ENCODE results near the gene PERP. TPM values are rescaled to one million over a fixed set of nuclear protein-coding genes. Genes with fewer than 3 reads are reported as not detected.
A peak's percentile ranks its signal among the peaks of the same experiment; 100 is the strongest.

Gene PERP
- total RNA-seq, 1 donor from 2014 or later, result 43.1 TPM

DNA sequence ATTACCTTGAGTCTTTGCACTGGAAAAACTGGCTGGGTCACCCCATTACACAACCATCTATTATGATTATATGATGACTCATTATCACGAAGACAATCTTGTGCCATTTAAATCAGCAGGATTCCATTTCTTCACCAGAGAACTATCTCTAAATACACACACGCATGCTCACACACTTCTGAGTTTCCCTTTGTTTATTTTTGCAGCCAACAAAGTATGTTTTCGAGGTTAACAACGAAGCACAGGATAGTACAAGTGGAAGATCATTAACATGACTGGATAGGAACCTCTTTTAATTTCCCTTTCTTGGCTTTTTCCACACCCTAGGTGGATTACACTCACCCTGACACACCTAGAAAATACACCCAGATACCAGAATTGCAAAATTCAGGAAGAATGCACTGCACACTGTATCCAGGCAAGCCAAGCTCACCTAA lies 18.9 kb downstream of the PERP start:
- FAIRE-seq (peak; percentile 86), DNase-seq (ENCODE audit: low read depth) (peak; percentile 89)
- H3K27ac Mint-ChIP-seq (ENCODE audit: unreplicated experiment), result no peak overlapping the region
- H3K27me3 ChIP-seq (ENCODE audit: insufficient read depth, low read length), result no peaks in the 10 kb centered on the region
- no peaks in the 10 kb centered on the region for H3K27me3 Mint-ChIP-seq (ENCODE audit: low read depth, unreplicated experiment)
- no peak overlapping the region for H3K4me3 ChIP-seq (ENCODE audit: insufficient read depth, low read depth, low read length)
- peak overlapping the region; percentile 55 for H3K27ac ChIP-seq (ENCODE audit: low read depth, low read length)
- H3K4me2 ChIP-seq (ENCODE audit: low read length), result peak overlapping the region; percentile 79
- peaks cover 6% of the 10 kb centered on the region for H3K4me1 Mint-ChIP-seq (ENCODE audit: low read depth, unreplicated experiment)
- peaks cover 16% of the 10 kb centered on the region for H3K36me3 Mint-ChIP-seq (ENCODE audit: low read depth, unreplicated experiment)
- peak overlapping the region; percentile 30 for H3K9ac ChIP-seq (ENCODE audit: low read length)
- no peaks in the 10 kb centered on the region for H3K9me3 ChIP-seq (ENCODE audit: insufficient read depth, low read depth, low read length)
- TF ChIP-seq, protein P1, sequence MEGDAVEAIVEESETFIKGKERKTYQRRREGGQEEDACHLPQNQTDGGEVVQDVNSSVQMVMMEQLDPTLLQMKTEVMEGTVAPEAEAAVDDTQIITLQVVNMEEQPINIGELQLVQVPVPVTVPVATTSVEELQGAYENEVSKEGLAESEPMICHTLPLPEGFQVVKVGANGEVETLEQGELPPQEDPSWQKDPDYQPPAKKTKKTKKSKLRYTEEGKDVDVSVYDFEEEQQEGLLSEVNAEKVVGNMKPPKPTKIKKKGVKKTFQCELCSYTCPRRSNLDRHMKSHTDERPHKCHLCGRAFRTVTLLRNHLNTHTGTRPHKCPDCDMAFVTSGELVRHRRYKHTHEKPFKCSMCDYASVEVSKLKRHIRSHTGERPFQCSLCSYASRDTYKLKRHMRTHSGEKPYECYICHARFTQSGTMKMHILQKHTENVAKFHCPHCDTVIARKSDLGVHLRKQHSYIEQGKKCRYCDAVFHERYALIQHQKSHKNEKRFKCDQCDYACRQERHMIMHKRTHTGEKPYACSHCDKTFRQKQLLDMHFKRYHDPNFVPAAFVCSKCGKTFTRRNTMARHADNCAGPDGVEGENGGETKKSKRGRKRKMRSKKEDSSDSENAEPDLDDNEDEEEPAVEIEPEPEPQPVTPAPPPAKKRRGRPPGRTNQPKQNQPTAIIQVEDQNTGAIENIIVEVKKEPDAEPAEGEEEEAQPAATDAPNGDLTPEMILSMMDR (IDR thresholded peaks at IDR 0.05; ENCODE audit: insufficient read depth, low read depth, low read length), result no peak
- no peak for TF ChIP-seq EZH2 (IDR thresholded peaks at IDR 0.05; ENCODE audit: insufficient read depth, low read length)
- no peaks in the 10 kb centered on the region for H3K36me3 ChIP-seq (ENCODE audit: insufficient read depth, low read length)
- H3K4me3 Mint-ChIP-seq (ENCODE audit: unreplicated experiment), result peak overlapping the region; percentile 17
- no peaks in the 10 kb centered on the region for H4K20me1 ChIP-seq (ENCODE audit: insufficient read depth, low read length)
- H3K9me3 Mint-ChIP-seq (ENCODE audit: unreplicated experiment), result no peaks in the 10 kb centered on the region
- H2AFZ ChIP-seq (ENCODE audit: low read depth, low read length), result no peak overlapping the region
- no peaks in the 10 kb centered on the region for H3K79me2 ChIP-seq (ENCODE audit: insufficient read depth, low read length)
- peaks cover 30% of the 10 kb centered on the region for H3K4me1 ChIP-seq (ENCODE audit: insufficient read depth, low read length)

DNA sequence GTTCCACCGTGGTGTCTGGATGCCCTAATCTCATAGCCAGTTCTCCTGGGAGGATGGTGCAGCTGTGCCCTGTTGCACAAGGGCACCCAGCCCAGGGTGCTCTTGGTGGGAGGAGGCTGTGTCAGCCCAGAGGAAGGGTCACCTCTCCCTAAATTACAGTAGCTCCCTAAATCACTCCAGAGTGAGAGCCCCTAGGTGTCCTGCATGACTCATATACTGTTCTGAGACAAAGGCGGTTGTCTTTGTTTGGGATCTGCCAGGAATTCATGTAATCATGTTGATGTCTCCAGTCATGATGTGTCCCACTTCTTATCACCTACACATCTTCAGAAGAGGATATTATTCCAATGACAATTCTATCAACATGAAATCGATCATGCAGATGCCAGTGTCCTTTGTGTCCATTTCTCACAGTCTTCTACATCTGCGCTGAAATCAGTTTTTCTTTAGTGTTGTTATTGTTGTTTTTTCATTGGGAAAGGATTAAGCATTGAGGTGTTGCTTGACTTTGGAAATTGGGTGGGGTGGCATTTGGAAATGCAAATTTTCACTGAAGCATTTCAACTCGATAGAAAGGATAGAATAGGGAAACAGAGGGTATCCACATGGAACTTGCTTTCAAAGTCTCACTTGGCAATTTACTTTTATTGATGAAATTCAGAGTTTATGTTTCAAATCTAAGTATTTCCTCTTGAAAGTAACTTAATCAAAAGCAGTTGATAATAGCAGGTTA lies 19.5 kb downstream of the PERP start:
- Histone ChIP-seq H3K4me3 (ENCODE audit: insufficient read depth, low read depth, low read length) (no peak overlapping the region), H3K27ac (ENCODE audit: low read depth, low read length) (peak overlapping the region; percentile 32)

More for the DNA sequence above, 19.5 kb downstream of the PERP start:
- Mint-ChIP-seq H3K4me3 (ENCODE audit: unreplicated experiment) (no peak overlapping the region), H3K27me3 (ENCODE audit: low read depth, unreplicated experiment) (no peaks in the 10 kb centered on the region), H3K4me1 (ENCODE audit: low read depth, unreplicated experiment) (peaks cover 6% of the 10 kb centered on the region), H3K27ac (ENCODE audit: unreplicated experiment) (no peak overlapping the region), H3K9me3 (ENCODE audit: unreplicated experiment) (no peaks in the 10 kb centered on the region), H3K36me3 (ENCODE audit: low read depth, unreplicated experiment) (peaks cover 15% of the 10 kb centered on the region)
- Histone ChIP-seq H3K27me3 (ENCODE audit: insufficient read depth, low read length) (no peaks in the 10 kb centered on the region), H3K4me2 (ENCODE audit: low read length) (peak overlapping the region; percentile 79), H3K36me3 (ENCODE audit: insufficient read depth, low read length) (no peaks in the 10 kb centered on the region), H3K9ac (ENCODE audit: low read length) (peak overlapping the region; percentile 8), H4K20me1 (ENCODE audit: insufficient read depth, low read length) (no peaks in the 10 kb centered on the region), H3K79me2 (ENCODE audit: insufficient read depth, low read length) (no peaks in the 10 kb centered on the region), H2AFZ (ENCODE audit: low read depth, low read length) (no peak overlapping the region), H3K9me3 (ENCODE audit: insufficient read depth, low read depth, low read length) (no peaks in the 10 kb centered on the region), H3K4me1 (ENCODE audit: insufficient read depth, low read length) (peaks cover 30% of the 10 kb centered on the region)
- FAIRE-seq, result no peak
- DNase-seq (ENCODE audit: low read depth), result peak; percentile 31
- no peak for TF ChIP-seq EZH2 (IDR thresholded peaks at IDR 0.05; ENCODE audit: insufficient read depth, low read length)
- TF ChIP-seq, protein P1 (IDR thresholded peaks at IDR 0.05; ENCODE audit: insufficient read depth, low read depth, low read length), result no peak
